Measurements from ENCODE around the gene TCF25. TPM values are rescaled to one million over a fixed set of nuclear protein-coding genes. Genes with fewer than 3 reads are reported as not detected.
A peak's percentile ranks its signal among the peaks of the same experiment; 100 is the strongest.
"Not testable (repeated sequence)": the region's sequence is repeated elsewhere in the genome, so short reads cannot be mapped to it uniquely, and the experiment has no call there.

Gene TCF25
- 100 to 1,000 TPM; 306 to 307 TPM for total RNA-seq
- polyA plus RNA-seq (2013, experiment 1 of 2), result 108 TPM
- polyA plus RNA-seq (2013, experiment 2 of 2), result 148 TPM
- total RNA-seq, result 74.8 to 252 (median 133) reads per million in 172 experiments

GRCh38 chr16:89873109-89873971, at the start of gene TCF25:
Gene TCF25 (plus strand): TSS chr16:89873592. CDS start chr16:89873668, 76 bp downstream.
- peak within 1 kb of the TSS; percentile 79 for H3K27ac Mint-ChIP-seq
- no peak for TF ChIP-seq CTCF (IDR thresholded peaks at IDR 0.05)
- H3K4me3 Mint-ChIP-seq, result peak within 1 kb of the TSS; percentile 94
- H3K36me3 ChIP-seq (ENCODE audit: insufficient read depth, low read length), result peaks cover 26% of the 10 kb centered on the region
- CTCF ChIA-PET, result interaction anchor here (0.6 to 5.8 kb wide), 4 partner anchors 12 to 173 kb away, joined by 4 to 38 read pairs (median 8); no protein-coding TSS in a partner anchor
- peaks cover 23% of the 10 kb centered on the region for H3K4me1 ChIP-seq (ENCODE audit: insufficient read depth, low read length)
- H3K36me3 Mint-ChIP-seq (ENCODE audit: low read depth), result peaks cover 38% of the 10 kb centered on the region
- peaks cover 2% of the 10 kb centered on the region for H3K9me3 Mint-ChIP-seq
- intact Hi-C loops (cut with DNase I, micrococcal nuclease), result loop anchor here (1.0 to 5.0 kb wide), 6 partner anchors 56 to 626 kb away; partner anchors contain the start of genes ANKRD11 (in 1 of the 2), DBNDD1 (in 1 of the 2), FANCA (in 1 of the 2) and SPATA2L (in 1 of the 2)
- DNase-seq (peak; percentile 76 to 97 (median 85)), ATAC-seq (ENCODE audit: poor library complexity) (peak; percentile 25)
- H3K27me3 Mint-ChIP-seq, result no peaks in the 10 kb centered on the region
- H3K9me3 ChIP-seq (ENCODE audit: control insufficient read depth in 1 of 2, insufficient read depth in 1 of 2, low read length in 2 of 2), result peaks cover 0 to 16% of the 10 kb centered on the region in 2 experiments
- H3K27ac ChIP-seq (ENCODE audit: low read depth in 1 of 2, low read length in 2 of 2), result peak within 1 kb of the TSS; percentile 99 to 100
- H3K4me1 Mint-ChIP-seq (ENCODE audit: low read depth), result peaks cover 14% of the 10 kb centered on the region
- no peaks in the 10 kb centered on the region for H3K27me3 ChIP-seq (ENCODE audit: control insufficient read depth in 1 of 2, insufficient read depth in 2 of 2, low read length in 2 of 2)
- POLR2A ChIA-PET, result interaction anchor here (0.6 to 4.8 kb wide), 35 partner anchors 11 to 1334 kb away, joined by 3 to 104 read pairs (median 4); partner anchors contain the start of genes CDK10, CHMP1A, FANCA and MC1R
- peak within 1 kb of the TSS; percentile 98 for H3K4me3 ChIP-seq (ENCODE audit: low read length)

GRCh38 chr16:89823824-89824148, 49.6 kb upstream of the TCF25 start:
- H3K27me3 Mint-ChIP-seq; H3K9me3 Mint-ChIP-seq; ATAC-seq (ENCODE audit: poor library complexity); H3K27ac Mint-ChIP-seq; POLR2A ChIA-PET; H3K36me3 Mint-ChIP-seq (ENCODE audit: low read depth); H3K4me1 Mint-ChIP-seq (ENCODE audit: low read depth); H3K4me3 Mint-ChIP-seq; H3K27me3 ChIP-seq (ENCODE audit: control insufficient read depth in 1 of 2, insufficient read depth in 2 of 2, low read length in 2 of 2); CTCF ChIA-PET; H3K36me3 ChIP-seq (ENCODE audit: insufficient read depth, low read length); H3K4me3 ChIP-seq (ENCODE audit: low read length); H3K27ac ChIP-seq (ENCODE audit: low read depth in 1 of 2, low read length in 2 of 2); H3K9me3 ChIP-seq (ENCODE audit: control insufficient read depth in 1 of 2, insufficient read depth in 1 of 2, low read length in 2 of 2); intact Hi-C loops (cut with DNase I, micrococcal nuclease); DNase-seq: not testable (repeated sequence)
- peaks cover 15% of the 10 kb centered on the region for H3K4me1 ChIP-seq (ENCODE audit: insufficient read depth, low read length)

- Histone ChIP-seq H3K27me3 (ENCODE audit: control insufficient read depth in 1 of 2, insufficient read depth in 2 of 2, low read length in 2 of 2) (peaks cover 14 to 25% of the 10 kb centered on the region in 2 experiments), H3K9me3 (ENCODE audit: control insufficient read depth in 1 of 2, insufficient read depth in 1 of 2, low read length in 2 of 2) (peaks cover 0 to 13% of the 10 kb centered on the region in 2 experiments), H3K4me1 (ENCODE audit: insufficient read depth, low read length) (peaks cover 12% of the 10 kb centered on the region), H3K4me3 (ENCODE audit: low read length) (no peak overlapping the region), H3K27ac (ENCODE audit: low read depth in 1 of 2, low read length in 2 of 2) (no peak overlapping the region), H3K36me3 (ENCODE audit: insufficient read depth, low read length) (no peaks in the 10 kb centered on the region)
- H3K36me3 Mint-ChIP-seq (ENCODE audit: low read depth), result no peaks in the 10 kb centered on the region
- peaks cover 20% of the 10 kb centered on the region for H3K27me3 Mint-ChIP-seq
- ChIA-PET POLR2A (interaction anchor here (0.6 kb wide), 1 partner anchor 60 kb away, joined by 4 read pairs; no protein-coding TSS in a partner anchor), CTCF (interaction anchor here (0.8 kb wide), 1 partner anchor 34 kb away, joined by 3 read pairs; no protein-coding TSS in a partner anchor)
- no peak for TF ChIP-seq CTCF (IDR thresholded peaks at IDR 0.05)
- ATAC-seq (ENCODE audit: poor library complexity) (no peak), DNase-seq (no peak)
- intact Hi-C loops (cut with DNase I, micrococcal nuclease), result loop anchor here in 1 of 2 experiments (5.0 kb wide), 1 partner anchor 101 kb away; no protein-coding TSS in a partner anchor
- H3K27ac Mint-ChIP-seq, result no peak overlapping the region
- H3K4me1 Mint-ChIP-seq (ENCODE audit: low read depth), result peaks cover 4% of the 10 kb centered on the region
- no peaks in the 10 kb centered on the region for H3K9me3 Mint-ChIP-seq
- H3K4me3 Mint-ChIP-seq, result no peak overlapping the region
Observed at GRCh38 chr16:89826531-89827382, 46.6 kb upstream of the TCF25 start.
